ENCODE measurements around the gene STX10. TPM values are rescaled to one million over a fixed set of nuclear protein-coding genes. Genes with fewer than 3 reads are reported as not detected.

STX10 gene
- polyA plus RNA-seq, 1 donor: 49.0 TPM

DNA sequence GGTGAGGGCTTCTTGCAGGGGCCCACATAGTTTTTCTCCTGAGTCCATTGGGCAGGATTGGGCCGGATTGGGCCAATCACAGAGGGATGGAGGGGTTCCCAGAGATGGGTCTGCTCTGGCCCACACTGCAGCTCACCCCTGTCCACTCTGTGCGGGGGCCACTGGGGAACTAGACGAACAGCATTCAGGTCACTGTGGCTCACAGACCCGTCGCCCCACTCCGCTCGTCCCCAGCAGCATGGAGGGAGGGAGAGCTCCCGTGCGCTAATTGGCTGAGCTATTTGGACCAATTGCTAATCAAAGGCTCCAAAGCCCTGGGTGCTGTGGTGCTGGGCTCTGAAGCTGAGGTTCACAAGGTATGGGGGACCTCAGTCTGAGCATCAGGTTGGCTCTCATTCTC, 20.8 kb downstream of the STX10 start:
- WGBS (ENCODE audit: insufficient coverage, low lambda C conversion rate): no CpG with 5 or more reads among the region's 9 CpGs
- Histone ChIP-seq H3K36me3 (ENCODE audit: control insufficient read depth, insufficient read depth, low read length) (peaks cover 5% of the 10 kb centered on the region), H3K4me3 (ENCODE audit: low read length) (no peak overlapping the region), H3K4me1 (ENCODE audit: control insufficient read depth, insufficient read depth, low read length) (no peaks in the 10 kb centered on the region), H3K27ac (ENCODE audit: low read length) (no peak overlapping the region), H3K27me3 (ENCODE audit: control insufficient read depth, insufficient read depth, low read length) (no peaks in the 10 kb centered on the region), H3K9me3 (ENCODE audit: control insufficient read depth, low read depth, low read length) (no peaks in the 10 kb centered on the region)
- no peak for DNase-seq

- Histone ChIP-seq H3K27me3 (ENCODE audit: control insufficient read depth, insufficient read depth, low read length) (no peaks in the 10 kb centered on the region), H3K9me3 (ENCODE audit: control insufficient read depth, low read depth, low read length) (no peaks in the 10 kb centered on the region), H3K27ac (ENCODE audit: low read length) (no peak overlapping the region), H3K4me3 (ENCODE audit: low read length) (no peak overlapping the region), H3K4me1 (ENCODE audit: control insufficient read depth, insufficient read depth, low read length) (no peaks in the 10 kb centered on the region), H3K36me3 (ENCODE audit: control insufficient read depth, insufficient read depth, low read length) (peaks cover 5% of the 10 kb centered on the region)
- no CpG with 5 or more reads among the region's 1 CpG for WGBS (ENCODE audit: insufficient coverage, low lambda C conversion rate)
- no peak for DNase-seq
These were observed 21.6 kb downstream of the STX10 start for GRCh38 chr19:13128583-13128982.

GRCh38 chr19:13127811-13128575, 22.2 kb downstream of the STX10 start:
- H3K9me3 ChIP-seq (ENCODE audit: control insufficient read depth, low read depth, low read length): no peaks in the 10 kb centered on the region
- H3K36me3 ChIP-seq (ENCODE audit: control insufficient read depth, insufficient read depth, low read length): peaks cover 5% of the 10 kb centered on the region
- no peaks in the 10 kb centered on the region for H3K27me3 ChIP-seq (ENCODE audit: control insufficient read depth, insufficient read depth, low read length)
- no peak for DNase-seq
- WGBS (ENCODE audit: insufficient coverage, low lambda C conversion rate): no CpG with 5 or more reads among the region's 6 CpGs
- H3K27ac ChIP-seq (ENCODE audit: low read length): no peak overlapping the region
- H3K4me3 ChIP-seq (ENCODE audit: low read length): no peak overlapping the region
- H3K4me1 ChIP-seq (ENCODE audit: control insufficient read depth, insufficient read depth, low read length): no peaks in the 10 kb centered on the region

GRCh38 chr19:13127051-13127450, 23.1 kb downstream of the STX10 start:
- H3K4me3 ChIP-seq (ENCODE audit: low read length): no peak overlapping the region
- H3K27ac ChIP-seq (ENCODE audit: low read length): no peak overlapping the region
- H3K9me3 ChIP-seq (ENCODE audit: control insufficient read depth, low read depth, low read length): no peaks in the 10 kb centered on the region
- peaks cover 5% of the 10 kb centered on the region for H3K36me3 ChIP-seq (ENCODE audit: control insufficient read depth, insufficient read depth, low read length)
- no peaks in the 10 kb centered on the region for H3K27me3 ChIP-seq (ENCODE audit: control insufficient read depth, insufficient read depth, low read length)
- 86% methylated on average over 1 of the region's 9 CpGs for WGBS (ENCODE audit: insufficient coverage, low lambda C conversion rate)
- no peak for DNase-seq
- H3K4me1 ChIP-seq (ENCODE audit: control insufficient read depth, insufficient read depth, low read length): peaks cover 5% of the 10 kb centered on the region

DNA sequence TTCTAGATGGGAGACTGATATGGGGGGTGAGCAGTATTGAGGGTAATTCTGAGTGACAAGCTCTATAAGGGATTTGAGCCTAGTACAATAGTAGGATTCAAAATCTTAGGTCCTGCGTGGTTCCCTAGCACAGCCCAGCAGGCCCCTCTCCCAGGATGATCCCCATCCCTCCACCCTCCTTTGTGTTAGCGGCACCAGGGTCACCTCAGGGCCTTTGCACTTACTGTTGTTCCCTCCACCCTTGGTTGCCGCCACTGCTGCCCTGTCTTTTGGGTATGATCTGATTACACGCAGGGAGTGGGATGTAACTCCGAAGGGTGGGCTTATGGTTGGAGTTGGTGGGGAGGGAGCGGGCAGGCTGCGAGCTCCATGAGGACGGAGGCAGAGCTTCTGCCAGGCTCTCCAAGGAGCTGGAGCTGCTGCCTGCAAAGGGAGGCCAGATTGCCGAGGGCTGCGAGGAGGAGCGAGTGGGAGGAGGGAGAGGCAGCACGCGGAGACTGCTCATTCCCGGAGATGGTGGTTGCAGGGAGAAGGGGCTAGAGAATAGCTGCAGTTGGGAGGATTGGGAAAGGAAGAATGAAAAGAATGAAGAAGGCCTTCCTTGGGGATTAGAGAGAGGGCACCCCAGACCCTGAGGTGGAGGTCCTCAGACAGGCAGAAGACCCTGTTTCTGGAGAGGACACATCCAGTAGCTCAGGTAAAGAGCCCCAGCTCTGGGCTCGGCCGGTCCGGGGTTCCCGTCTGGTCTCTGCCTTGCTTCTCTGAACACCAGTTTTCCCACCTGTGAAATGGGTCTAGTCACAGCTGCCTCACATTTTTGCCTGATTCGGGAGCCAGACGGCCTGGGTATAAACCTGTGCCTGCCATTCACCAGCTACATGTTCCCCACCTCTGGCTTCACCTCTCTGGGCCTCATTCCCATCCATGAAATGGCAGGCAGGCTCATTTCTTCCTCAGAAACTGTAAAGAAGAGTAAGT, 26.9 kb downstream of the STX10 start:
- WGBS (ENCODE audit: insufficient coverage, low lambda C conversion rate): 89% methylated on average over 5 of the region's 20 CpGs
- no peak for DNase-seq
- Histone ChIP-seq H3K27me3 (ENCODE audit: control insufficient read depth, insufficient read depth, low read length) (no peaks in the 10 kb centered on the region), H3K36me3 (ENCODE audit: control insufficient read depth, insufficient read depth, low read length) (peaks cover 10% of the 10 kb centered on the region), H3K27ac (ENCODE audit: low read length) (no peak overlapping the region), H3K9me3 (ENCODE audit: control insufficient read depth, low read depth, low read length) (no peaks in the 10 kb centered on the region), H3K4me3 (ENCODE audit: low read length) (no peak overlapping the region), H3K4me1 (ENCODE audit: control insufficient read depth, insufficient read depth, low read length) (peaks cover 17% of the 10 kb centered on the region)

- H3K4me1 ChIP-seq (ENCODE audit: control insufficient read depth, insufficient read depth, low read length): peaks cover 17% of the 10 kb centered on the region
- WGBS (ENCODE audit: insufficient coverage, low lambda C conversion rate): 80% methylated on average over 1 of the region's 13 CpGs
- H3K27ac ChIP-seq (ENCODE audit: low read length): no peak overlapping the region
- H3K36me3 ChIP-seq (ENCODE audit: control insufficient read depth, insufficient read depth, low read length): peaks cover 10% of the 10 kb centered on the region
- peak in 1 of 2 donors; percentile 43 for DNase-seq
- H3K4me3 ChIP-seq (ENCODE audit: low read length): no peak overlapping the region
- H3K9me3 ChIP-seq (ENCODE audit: control insufficient read depth, low read depth, low read length): no peaks in the 10 kb centered on the region
- no peaks in the 10 kb centered on the region for H3K27me3 ChIP-seq (ENCODE audit: control insufficient read depth, insufficient read depth, low read length)
These were observed 27.8 kb downstream of the STX10 start for GRCh38 chr19:13122275-13122878.

DNA sequence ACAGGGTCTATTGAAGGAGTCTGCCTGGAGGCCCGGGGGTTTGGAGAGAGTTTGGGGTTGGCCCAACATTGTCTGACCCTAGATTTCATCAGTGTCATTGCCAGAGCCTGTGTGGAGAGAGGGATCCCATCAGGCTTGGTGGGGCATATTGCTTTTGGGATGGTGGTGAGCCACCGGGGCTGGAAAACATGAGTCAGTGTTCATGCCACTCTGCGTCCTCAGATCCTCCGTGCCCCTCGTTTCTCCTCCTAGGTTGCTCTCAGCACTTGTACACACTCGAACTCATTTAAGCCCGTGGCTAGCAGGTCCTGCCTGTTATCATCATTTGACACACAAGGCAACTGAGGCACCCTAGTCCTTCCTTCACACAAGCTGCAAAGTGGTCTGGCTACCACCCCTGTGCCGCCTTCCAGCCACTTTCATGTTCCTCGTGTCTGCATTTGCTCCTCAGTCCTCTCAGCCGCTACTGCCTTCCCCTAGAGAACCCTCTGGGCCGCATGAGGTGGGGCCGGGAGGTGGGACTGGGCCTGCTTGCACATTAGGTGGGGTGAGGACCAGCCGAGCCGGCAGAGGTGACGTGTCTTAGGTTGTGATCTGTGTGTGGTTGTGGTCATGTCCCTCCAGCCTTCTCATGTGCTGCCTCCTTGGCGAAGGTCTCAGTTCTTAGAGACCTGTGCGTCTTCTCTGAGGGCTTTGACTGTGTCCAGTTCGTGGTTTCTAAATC, 28.5 kb downstream of the STX10 start:
- H3K4me1 ChIP-seq (ENCODE audit: control insufficient read depth, insufficient read depth, low read length): peaks cover 17% of the 10 kb centered on the region
- H3K27ac ChIP-seq (ENCODE audit: low read length): no peak overlapping the region
- no peak for DNase-seq
- H3K27me3 ChIP-seq (ENCODE audit: control insufficient read depth, insufficient read depth, low read length): no peaks in the 10 kb centered on the region
- peaks cover 10% of the 10 kb centered on the region for H3K36me3 ChIP-seq (ENCODE audit: control insufficient read depth, insufficient read depth, low read length)
- H3K9me3 ChIP-seq (ENCODE audit: control insufficient read depth, low read depth, low read length): no peaks in the 10 kb centered on the region
- no CpG with 5 or more reads among the region's 18 CpGs for WGBS (ENCODE audit: insufficient coverage, low lambda C conversion rate)
- no peak overlapping the region for H3K4me3 ChIP-seq (ENCODE audit: low read length)

DNA sequence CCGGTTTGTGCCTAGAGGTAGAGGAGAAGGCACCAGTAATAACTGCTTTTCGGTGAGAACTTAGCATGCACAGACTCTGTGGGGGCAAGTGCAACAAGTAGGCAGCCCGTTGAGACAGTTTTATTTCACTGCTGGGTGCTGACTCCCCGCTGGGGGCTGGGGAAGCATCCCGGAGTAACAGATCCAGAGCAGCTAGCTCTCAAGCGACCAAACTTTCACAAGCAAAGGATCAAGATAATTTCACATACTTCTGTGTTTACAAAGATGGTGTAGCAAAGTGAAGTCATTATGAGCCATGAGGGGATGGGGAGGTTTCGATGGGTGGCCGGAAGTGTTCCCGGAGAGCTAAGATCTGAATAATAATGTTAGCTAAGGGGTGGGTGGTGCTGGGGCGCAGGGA, 29.4 kb downstream of the STX10 start:
- Histone ChIP-seq H3K4me1 (ENCODE audit: control insufficient read depth, insufficient read depth, low read length) (peaks cover 20% of the 10 kb centered on the region), H3K27ac (ENCODE audit: low read length) (no peak overlapping the region), H3K4me3 (ENCODE audit: low read length) (no peak overlapping the region), H3K9me3 (ENCODE audit: control insufficient read depth, low read depth, low read length) (no peaks in the 10 kb centered on the region), H3K27me3 (ENCODE audit: control insufficient read depth, insufficient read depth, low read length) (no peaks in the 10 kb centered on the region), H3K36me3 (ENCODE audit: control insufficient read depth, insufficient read depth, low read length) (peaks cover 7% of the 10 kb centered on the region)
- no CpG with 5 or more reads among the region's 10 CpGs for WGBS (ENCODE audit: insufficient coverage, low lambda C conversion rate)
- DNase-seq: no peak

GRCh38 chr19:13120031-13120430, 30.1 kb downstream of the STX10 start:
- no peak overlapping the region for H3K27ac ChIP-seq (ENCODE audit: low read length)
- WGBS (ENCODE audit: insufficient coverage, low lambda C conversion rate): no CpG with 5 or more reads among the region's 9 CpGs
- H3K27me3 ChIP-seq (ENCODE audit: control insufficient read depth, insufficient read depth, low read length): no peaks in the 10 kb centered on the region
- no peaks in the 10 kb centered on the region for H3K9me3 ChIP-seq (ENCODE audit: control insufficient read depth, low read depth, low read length)
- no peak for DNase-seq
- no peak overlapping the region for H3K4me3 ChIP-seq (ENCODE audit: low read length)
- H3K4me1 ChIP-seq (ENCODE audit: control insufficient read depth, insufficient read depth, low read length): peaks cover 25% of the 10 kb centered on the region
- peaks cover 9% of the 10 kb centered on the region for H3K36me3 ChIP-seq (ENCODE audit: control insufficient read depth, insufficient read depth, low read length)

GRCh38 chr19:13119627-13120026, 30.5 kb downstream of the STX10 start:
- no peak for DNase-seq
- H3K27me3 ChIP-seq (ENCODE audit: control insufficient read depth, insufficient read depth, low read length): no peaks in the 10 kb centered on the region
- H3K4me3 ChIP-seq (ENCODE audit: low read length): no peak overlapping the region
- peaks cover 11% of the 10 kb centered on the region for H3K36me3 ChIP-seq (ENCODE audit: control insufficient read depth, insufficient read depth, low read length)
- WGBS (ENCODE audit: insufficient coverage, low lambda C conversion rate): no CpG with 5 or more reads among the region's 8 CpGs
- peaks cover 25% of the 10 kb centered on the region for H3K4me1 ChIP-seq (ENCODE audit: control insufficient read depth, insufficient read depth, low read length)
- no peak overlapping the region for H3K27ac ChIP-seq (ENCODE audit: low read length)
- H3K9me3 ChIP-seq (ENCODE audit: control insufficient read depth, low read depth, low read length): no peaks in the 10 kb centered on the region

Measured in large intestine (tissue), 3 donors.